ELR (cell line): ENCODE measurements around the gene TAS1R3.
A peak's percentile ranks its signal among the peaks of the same experiment; 100 is the strongest.

Experiments
- DNase-seq: peaks from one replicate; pipeline ENCODE4 v3.0.0-alpha.2; 2015; ENCODE audit warnings: low read depth

Gene TAS1R3

GRCh38 chr1:1371746-1372711 is 40.9 kb downstream of the TAS1R3 start:
- peak; percentile 63 for DNase-seq

GRCh38 chr1:1373051-1373814 is 42.2 kb downstream of the TAS1R3 start:
- DNase-seq, result no peak

- no peak for DNase-seq
Measured at GRCh38 chr1:1373815-1374588, 42.9 kb downstream of the TAS1R3 start.

GRCh38 chr1:1374589-1374928 is 43.5 kb downstream of the TAS1R3 start:
- no peak for DNase-seq

- peak; percentile 100 for DNase-seq
Measured at GRCh38 chr1:1374929-1375662, 44.0 kb downstream of the TAS1R3 start, which contains the start of gene AURKAIP1. Gene AURKAIP1, minus strand, starts transcription at chr1:1375207. Its CDS starts 451 bp downstream, at chr1:1374756.

- DNase-seq, result no peak
Measured at GRCh38 chr1:1376551-1377226, 45.6 kb downstream of the TAS1R3 start.

- no peak for DNase-seq
Measured at GRCh38 chr1:1377540-1378205, 46.6 kb downstream of the TAS1R3 start.

- no peak for DNase-seq
Measured at GRCh38 chr1:1380860-1381259, 49.8 kb downstream of the TAS1R3 start.

- no peak for DNase-seq
Measured at GRCh38 chr1:1381294-1381693, 50.2 kb downstream of the TAS1R3 start.
